GM18505 (cell line): ENCODE results near the gene CDK2.

Experiments
- ATAC-seq: cut with Tn5 transposase; IDR thresholded peaks from one replicate; pipeline ENCODE4 v1.9.1; 2021; ENCODE audit not compliant: unreplicated experiment
- POLR2A ChIP-seq: IDR thresholded peaks from 4 replicates; pipeline ENCODE4 v1.6.1; 2011; ENCODE audit warnings: borderline replicate concordance; ENCODE audit not compliant: insufficient read depth, insufficient read length; ENCODE audit errors: extremely low read depth

The CDK2 gene

GRCh38 chr12:55931780-55932550 is 34.7 kb upstream of the CDK2 start:
- no peak for TF ChIP-seq POLR2A
- no peak for ATAC-seq

GRCh38 chr12:55932551-55932910 is 34.1 kb upstream of the CDK2 start:
- no peak for ATAC-seq
- peak; percentile 34 for TF ChIP-seq POLR2A

GRCh38 chr12:55933169-55933798 is 33.3 kb upstream of the CDK2 start:
- no peak for ATAC-seq
- TF ChIP-seq POLR2A = no peak

GRCh38 chr12:55933799-55934742 is 32.6 kb upstream of the CDK2 start:
- TF ChIP-seq POLR2A = no peak
- ATAC-seq = no peak

- ATAC-seq = no peak
- TF ChIP-seq POLR2A = no peak
Measured at GRCh38 chr12:55934773-55935172, 31.9 kb upstream of the CDK2 start.

GRCh38 chr12:55935738-55936151 is 30.9 kb upstream of the CDK2 start:
- ATAC-seq = no peak
- TF ChIP-seq POLR2A = no peak

- ATAC-seq = no peak
- TF ChIP-seq POLR2A = no peak
Measured at GRCh38 chr12:55937981-55938380, 28.6 kb upstream of the CDK2 start.

GRCh38 chr12:55938826-55939501 is 27.7 kb upstream of the CDK2 start:
- no peak for TF ChIP-seq POLR2A
- no peak for ATAC-seq

GRCh38 chr12:55940065-55940732 is 26.4 kb upstream of the CDK2 start:
- peak; percentile 83 for ATAC-seq
- peak; percentile 20 for TF ChIP-seq POLR2A

- no peak for ATAC-seq
- no peak for TF ChIP-seq POLR2A
Measured at GRCh38 chr12:55942055-55942454, 24.6 kb upstream of the CDK2 start.

- no peak for ATAC-seq
- TF ChIP-seq POLR2A = no peak
Measured at GRCh38 chr12:55942577-55943136, 24.0 kb upstream of the CDK2 start.

GRCh38 chr12:55946553-55946952 is 20.1 kb upstream of the CDK2 start:
- no peak for TF ChIP-seq POLR2A
- no peak for ATAC-seq

GRCh38 chr12:55955344-55955743 is 11.3 kb upstream of the CDK2 start:
- ATAC-seq = no peak

More at GRCh38 chr12:55955344-55955743, 11.3 kb upstream of the CDK2 start:
- no peak for TF ChIP-seq POLR2A
